Measurements from ENCODE around the gene PFAS.

- no peak for TF ChIP-seq CTCF (IDR thresholded peaks at IDR 0.05; ENCODE audit: poor library complexity)
- no peak for TF ChIP-seq EZH2 (IDR thresholded peaks at IDR 0.05; ENCODE audit: borderline replicate concordance)
- no peak for TF ChIP-seq EZH2phosphoT487 (IDR thresholded peaks at IDR 0.05; ENCODE audit: low read depth, severe bottlenecking, unreplicated experiment)
Observed at GRCh38 chr17:8268550-8269298, 19.6 kb downstream of the PFAS start.
